Measurements from ENCODE around the gene JAKMIP2.
"Not testable (repeated sequence)": the region's sequence is repeated elsewhere in the genome, so short reads cannot be mapped to it uniquely, and the experiment has no call there.

JAKMIP2 gene

DNA sequence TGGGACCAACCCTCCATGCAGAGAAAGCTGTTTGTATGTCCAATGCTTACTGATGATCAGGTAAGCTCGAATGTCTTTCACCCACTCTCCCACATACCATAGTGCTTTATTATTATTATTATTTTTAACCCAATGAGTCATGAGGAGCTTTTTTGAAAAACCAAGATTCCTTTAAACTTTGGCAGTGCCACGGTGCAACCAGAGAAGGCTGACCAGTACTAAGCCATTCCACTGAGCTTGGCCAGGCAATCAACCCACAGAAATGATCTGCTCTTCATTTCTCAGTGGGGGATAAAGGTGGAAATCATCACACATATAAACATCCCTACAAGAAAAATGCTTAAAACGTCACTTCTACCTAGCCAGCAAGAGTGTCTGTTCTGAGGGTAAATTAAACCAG lies 35.5 kb downstream of the JAKMIP2 start:
- no peak for DNase-seq (ENCODE audit: low read depth)

DNA sequence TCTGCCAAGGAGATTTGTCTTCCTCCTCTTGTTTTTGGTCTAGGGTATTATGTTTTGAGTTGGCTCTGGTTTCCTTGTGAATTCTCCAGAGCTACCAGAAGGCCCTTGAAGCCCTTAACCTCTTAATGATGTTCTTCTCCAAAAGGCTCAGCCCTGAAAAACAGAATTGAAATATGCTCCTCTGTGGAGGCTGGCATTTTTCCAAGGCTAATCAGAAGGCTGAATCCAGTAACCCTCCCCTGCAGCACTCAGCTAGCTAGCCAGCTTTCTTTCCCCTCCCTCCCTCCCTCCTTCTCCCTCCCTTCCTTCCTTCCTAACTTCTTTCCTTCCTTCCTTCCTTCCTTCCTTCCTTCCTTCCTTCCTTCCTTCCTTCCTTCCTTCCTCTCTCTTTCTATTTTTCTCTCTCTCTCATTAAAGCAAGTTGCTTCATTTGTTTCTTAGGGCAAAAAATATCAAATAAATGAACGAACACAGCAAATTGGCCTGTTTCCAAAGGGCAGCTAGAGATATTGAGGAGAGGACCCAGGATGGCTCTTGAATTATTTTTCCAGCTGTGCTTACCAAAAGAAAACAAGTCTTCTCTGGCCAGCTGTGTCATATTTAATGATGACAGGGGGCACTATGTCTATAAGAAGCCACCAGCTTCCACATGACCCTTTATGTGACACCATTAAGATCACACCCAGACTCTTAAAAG lies 38.7 kb downstream of the JAKMIP2 start:
- DNase-seq (ENCODE audit: low read depth) = no peak

DNA sequence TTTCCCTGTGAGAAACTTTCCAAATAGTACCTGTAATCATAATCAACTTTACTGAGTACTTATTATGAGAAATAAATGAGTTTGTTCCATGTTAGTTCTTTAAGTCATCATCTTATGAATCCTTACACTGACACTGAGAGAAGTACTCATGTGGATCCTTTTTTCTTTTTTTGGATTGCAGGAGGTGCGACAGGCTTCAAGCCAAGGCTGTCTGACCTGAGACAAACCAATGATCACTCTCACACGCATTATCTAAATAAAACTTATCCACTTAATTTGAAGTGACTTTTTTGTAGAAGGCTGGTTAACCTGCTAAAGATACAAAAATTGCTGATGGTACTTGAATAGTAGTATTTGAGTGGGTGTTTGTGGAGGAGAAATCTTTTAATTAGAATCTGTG lies 39.5 kb downstream of the JAKMIP2 start:
- DNase-seq (ENCODE audit: low read depth) = no peak

DNA sequence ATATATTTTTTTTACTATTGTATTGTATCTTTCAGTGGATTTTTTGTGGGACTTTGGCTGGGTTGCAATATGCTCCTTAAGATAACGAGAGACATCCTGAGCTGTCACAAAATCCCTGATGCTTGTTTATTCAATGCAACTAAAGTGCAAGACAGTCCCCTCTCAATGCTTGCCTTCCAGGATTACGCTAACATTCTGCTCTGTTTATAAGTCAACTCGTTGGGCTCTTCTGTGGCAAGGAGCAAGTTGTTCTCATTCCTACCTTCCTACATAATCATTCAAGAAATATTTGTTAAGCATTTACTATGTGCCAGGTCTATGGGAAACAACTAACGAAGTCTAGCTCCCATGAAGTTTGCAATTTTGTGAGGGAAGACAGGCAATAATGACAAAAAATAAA lies 40.4 kb downstream of the JAKMIP2 start:
- no peak for DNase-seq (ENCODE audit: low read depth)

DNA sequence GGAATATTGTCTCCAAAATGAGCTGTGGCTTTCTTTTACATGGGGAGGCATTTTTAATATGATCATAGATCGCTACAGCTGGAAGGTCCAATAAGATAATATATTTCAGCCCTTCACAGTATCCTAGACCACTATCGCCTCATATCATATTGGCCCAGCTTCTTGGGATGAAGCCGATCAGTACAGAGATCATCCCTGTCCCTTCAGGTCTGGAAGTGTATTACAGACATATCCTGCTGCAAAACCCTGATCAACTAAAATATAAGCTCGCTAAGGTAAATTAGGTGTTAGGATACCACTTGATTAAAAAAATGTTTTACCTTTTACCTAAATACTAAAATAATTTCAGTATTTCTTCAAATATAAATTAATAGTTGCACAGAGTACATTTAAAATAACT lies 41.7 kb downstream of the JAKMIP2 start:
- DNase-seq (ENCODE audit: low read depth) = no peak

DNA sequence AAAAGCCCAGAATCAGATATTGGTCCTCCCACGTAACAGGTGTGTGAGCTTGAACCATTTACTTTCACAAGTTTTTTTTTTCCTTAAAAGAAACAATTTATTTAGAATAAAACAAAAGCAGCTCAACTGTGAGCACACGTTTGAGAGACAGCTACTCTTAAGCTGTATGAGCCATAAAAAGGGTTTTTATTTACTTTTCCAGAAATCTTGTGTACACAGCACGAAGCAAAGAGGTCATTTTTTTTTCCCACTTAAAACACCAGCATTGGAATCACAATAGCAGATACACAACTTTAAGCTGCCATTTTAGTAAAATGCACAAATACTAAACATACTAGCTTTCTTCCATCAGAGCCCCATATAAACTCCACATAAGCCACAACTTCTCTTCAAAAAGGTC lies 44.6 kb downstream of the JAKMIP2 start:
- no peak for DNase-seq (ENCODE audit: low read depth)

DNA sequence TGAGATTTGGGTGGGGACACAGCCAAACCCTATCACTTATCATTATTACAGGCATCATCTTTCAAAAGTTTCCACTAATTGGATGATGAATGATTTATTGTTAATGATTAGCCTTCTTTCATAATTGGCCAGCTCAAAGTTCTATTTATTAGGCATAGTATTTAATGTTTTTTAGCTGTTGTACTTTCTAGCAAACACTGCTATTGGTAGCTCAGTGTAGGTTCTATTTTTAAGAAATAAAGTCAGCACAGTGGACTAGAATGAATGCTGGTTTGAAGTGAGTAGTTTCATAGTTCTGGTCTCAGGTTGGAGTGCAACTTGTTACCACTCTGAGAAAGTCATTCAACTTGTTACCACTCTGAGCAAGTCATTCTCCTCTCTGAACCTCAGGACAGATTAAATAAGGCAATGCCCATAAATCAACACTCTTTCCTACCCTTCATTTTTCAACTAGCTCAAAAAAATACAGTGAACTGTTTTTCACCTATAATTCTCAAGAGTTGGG lies 46.9 kb downstream of the JAKMIP2 start:
- no peak for DNase-seq (ENCODE audit: low read depth)

DNA sequence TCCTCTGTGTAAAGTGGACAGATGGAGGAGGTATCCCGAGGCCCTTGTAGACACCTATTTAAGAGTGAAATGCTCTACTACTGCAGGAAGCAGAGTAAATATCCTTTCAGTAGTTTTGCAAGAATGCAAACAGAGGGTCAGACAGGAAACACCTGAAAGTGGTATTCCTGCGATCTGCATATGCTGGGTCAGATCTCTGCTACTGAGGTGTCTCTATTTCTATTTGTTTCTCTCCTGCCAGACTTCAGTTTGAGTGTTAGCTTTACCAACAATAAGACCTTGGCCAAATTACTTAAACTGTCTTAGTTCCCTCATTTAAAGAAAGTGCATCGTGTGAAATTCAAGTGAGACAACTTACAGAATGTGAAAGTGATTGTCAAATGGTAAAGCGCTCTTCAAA lies 47.6 kb downstream of the JAKMIP2 start:
- no peak for DNase-seq (ENCODE audit: low read depth)

DNA sequence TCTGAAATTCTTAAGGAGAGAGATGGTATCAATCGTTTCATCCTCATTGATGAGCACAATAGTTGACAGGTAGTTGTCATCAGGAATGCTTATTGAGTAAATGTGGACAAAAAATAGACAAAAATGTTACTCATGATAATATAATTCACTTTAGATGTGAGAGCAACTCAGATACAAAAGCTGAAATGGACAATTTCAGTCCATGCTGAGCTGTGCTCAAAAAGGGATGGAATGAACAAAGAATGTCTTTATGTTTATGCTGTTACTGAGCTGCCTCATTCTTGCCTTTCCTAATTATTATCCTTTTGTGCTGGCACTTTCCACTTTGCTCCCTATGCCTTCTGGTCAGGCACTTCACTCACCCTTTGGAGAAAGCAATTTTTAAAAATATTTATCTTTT lies 49.5 kb downstream of the JAKMIP2 start:
- DNase-seq (ENCODE audit: low read depth) = no peak

DNA sequence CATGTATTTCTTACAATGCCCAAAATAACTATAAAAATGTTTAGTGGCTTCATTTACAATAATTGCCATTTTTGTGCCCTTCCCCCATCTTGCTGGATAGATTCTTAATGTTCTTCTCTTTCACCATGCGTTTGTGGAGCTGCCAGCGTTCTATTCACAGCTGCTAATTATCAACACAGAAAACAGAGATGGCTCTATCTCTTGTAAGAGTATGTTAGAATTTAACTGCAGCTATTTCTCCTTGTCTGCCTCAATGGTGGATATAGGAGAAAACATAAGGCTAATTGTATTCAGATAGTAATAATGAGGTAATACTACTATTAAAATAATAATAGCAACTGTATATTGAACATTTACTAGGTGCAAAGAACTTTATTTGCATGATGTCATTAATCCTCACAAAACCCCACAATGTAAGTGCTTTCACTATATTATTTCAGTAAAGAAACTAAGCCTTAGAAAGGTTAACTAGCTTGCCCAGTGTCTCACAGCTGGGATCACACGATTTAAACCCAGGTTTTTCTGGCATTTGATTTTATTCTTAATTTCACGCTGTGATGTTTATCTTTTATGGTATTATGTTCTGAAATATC lies 50.1 kb downstream of the JAKMIP2 start:
- no peak for DNase-seq (ENCODE audit: low read depth)

DNA sequence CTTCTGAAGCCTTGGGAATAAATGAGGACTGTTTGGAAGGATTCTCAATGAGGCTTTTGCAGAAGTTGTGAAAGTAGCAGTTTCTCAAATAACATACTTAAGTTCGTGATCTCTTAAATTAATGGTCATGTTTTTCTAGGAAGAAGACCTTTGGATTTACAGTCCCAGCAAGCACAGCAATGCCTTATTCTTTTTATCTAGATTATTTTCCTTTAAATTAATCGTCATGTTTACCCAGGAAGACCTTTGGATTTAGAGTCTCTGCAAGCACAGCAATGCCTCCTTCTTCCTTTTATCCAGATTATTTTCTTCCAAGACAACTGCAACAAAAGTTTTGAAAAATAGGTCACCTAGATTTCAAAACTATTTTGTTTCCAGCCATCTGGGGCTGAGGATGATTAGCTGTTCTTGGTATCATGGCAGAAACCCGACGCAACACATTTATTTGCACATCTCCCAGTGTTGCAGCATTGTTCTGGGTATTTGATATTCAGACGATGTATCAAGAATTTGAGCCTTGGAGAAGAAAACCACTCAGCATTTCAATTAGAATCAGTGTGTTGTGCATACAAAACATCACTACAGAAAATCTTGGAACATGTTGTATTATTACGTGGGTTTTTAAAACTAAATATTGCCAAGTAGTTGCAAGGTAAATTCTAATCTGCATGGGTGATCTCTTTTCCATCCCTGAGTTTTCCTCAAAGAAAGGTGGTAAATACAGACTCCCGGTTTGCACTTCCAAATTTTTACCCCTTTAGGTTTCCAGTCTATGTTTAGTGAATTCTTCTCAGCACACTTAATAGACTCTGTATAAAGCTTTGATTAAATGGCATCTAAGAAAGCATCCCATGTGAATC lies 50.9 kb downstream of the JAKMIP2 start:
- DNase-seq (ENCODE audit: low read depth) = no peak

DNA sequence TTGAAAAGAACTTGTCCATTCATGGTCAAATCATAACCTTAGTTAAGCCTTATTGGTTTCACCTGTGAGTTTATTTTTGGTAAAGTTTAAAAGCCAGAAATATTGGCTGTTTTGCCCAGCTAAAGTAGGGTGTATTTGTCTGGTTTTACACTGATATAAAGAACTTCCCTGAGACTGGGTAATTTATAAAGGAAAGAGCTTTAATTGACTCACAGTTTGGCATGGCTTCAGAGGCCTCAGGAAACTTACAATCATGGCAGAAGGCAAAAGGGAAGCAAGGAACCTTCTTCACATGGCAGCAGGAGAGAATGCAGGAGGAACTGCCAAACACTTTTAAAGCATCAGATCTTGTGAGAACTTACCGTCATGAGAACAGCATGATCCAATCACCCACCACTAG lies 55.3 kb downstream of the JAKMIP2 start:
- DNase-seq (ENCODE audit: low read depth) = no peak

DNA sequence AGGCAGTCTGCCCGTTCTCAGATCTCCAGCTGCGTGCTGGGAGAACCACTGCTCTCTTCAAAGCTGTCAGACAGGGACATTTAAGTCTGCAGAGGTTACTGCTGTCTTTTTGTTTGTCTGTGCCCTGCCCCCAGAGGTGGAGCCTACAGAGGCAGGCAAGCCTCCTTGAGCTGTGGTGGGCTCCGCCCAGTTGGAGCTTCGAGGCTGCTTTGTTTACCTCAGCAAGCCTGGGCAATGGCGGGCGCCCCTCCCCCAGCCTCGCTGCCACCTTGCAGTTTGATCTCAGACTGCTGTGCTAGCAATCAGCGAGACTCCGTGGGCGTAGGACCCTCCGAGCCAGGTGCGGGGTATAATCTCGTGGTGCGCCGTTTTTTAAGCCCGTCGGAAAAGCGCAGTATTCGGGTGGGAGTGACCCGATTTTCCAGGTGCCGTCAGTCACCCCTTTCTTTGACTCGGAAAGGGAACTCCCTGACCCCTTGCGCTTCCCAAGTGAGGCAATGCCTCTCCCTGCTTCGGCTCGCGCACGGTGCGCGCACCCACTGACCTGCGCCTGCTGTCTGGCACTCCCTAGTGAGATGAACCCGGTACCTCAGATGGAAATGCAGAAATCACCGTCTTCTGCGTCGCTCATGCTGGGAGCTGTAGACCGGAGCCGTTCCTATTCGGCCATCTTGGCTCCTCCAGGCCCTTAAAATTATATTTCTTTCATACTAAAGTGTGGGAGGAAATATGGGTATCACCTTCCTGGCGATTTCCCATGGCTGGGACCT lies 61.2 kb downstream of the JAKMIP2 start:
- not testable (repeated sequence) for DNase-seq (ENCODE audit: low read depth)

DNA sequence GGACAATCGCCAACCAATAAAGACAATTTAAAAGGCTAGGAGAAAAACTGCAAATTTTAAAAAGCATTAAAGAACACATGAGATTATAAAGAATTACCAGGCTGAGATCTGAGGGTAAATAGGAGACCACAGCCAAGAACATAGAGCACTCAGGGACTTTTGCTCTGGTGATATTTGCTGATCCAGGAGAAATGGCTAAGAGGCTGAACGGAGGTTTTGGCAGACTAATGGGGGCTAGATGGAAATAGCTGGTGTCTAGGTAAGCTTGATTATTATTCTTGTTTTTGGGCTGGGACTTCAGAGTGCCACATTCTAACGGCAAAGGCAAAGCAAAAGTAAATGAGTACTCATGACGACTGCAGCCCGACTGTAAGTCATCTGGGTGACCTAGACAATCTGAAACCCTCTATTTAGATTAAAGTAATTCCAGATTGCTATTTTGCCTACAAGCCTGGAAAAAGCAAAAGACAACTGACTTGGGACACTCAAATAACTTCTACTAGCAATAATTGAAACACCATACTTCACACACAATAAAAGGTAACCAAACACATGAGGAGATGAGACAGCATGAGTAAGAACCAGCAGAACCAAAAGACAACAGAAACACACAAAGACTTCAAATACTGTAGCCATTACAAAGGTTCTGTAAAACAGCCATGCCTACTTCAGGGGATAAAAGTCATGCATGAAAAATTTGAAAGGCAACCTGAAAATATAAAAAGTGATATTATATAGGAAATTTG lies 68.8 kb downstream of the JAKMIP2 start:
- DNase-seq (ENCODE audit: low read depth) = no peak

DNA sequence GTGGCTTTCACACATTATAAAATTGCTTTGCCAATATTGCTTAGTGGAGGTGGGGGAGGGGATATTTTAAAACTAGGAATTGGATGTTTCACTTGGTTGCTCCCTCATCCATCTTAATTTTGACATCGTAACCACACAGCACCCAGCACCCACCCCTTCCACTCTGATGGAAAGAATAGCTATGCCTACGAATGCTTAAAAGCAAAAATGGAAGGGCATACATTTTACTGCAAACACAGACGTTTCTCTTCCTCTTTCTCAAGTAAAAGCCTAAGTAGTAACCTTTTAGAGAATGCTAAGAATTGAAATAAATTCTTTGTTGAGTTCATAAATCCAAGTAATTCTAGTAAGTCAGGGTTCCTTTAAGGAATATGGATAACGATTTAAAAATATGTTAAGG lies 69.9 kb downstream of the JAKMIP2 start:
- no peak for DNase-seq (ENCODE audit: low read depth)

DNA sequence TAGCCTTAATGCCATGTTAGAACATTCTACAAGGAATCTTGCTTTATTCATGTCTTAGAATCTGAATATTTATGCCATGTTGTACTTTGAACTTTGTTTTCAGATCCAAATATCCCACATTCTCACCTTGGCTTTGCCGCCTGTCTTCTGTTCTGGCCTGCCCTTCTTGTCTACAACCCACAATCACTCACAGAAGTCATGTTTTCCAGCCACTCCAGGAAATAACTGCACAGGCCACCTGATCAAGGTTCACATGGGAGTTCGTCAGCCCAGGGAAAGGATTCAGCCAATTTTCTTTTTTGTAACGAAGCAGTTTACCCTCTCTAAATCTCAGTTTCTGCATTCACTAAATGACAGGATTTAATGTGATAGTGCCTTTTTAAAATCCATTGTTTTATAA lies 70.5 kb downstream of the JAKMIP2 start:
- DNase-seq (ENCODE audit: low read depth) = no peak

DNA sequence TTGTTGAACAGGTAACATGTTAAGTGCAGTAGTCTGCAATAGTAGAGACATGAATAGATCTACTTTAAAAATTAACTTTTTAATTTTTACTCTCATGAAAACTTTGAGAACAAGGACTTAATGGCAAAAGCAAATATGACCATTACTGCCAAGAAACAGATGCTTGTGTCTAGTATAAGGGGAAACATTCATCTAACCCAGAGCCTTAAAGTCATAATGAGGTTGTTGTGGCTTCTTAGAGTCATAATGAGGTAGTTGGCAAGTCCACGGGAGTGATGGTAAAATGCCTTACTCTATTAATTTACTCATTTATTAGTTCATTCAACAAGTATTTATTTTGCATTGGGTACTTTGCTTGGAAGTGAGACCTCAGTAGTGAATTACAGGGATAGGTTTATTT lies 71.5 kb downstream of the JAKMIP2 start:
- DNase-seq (ENCODE audit: low read depth) = no peak

DNA sequence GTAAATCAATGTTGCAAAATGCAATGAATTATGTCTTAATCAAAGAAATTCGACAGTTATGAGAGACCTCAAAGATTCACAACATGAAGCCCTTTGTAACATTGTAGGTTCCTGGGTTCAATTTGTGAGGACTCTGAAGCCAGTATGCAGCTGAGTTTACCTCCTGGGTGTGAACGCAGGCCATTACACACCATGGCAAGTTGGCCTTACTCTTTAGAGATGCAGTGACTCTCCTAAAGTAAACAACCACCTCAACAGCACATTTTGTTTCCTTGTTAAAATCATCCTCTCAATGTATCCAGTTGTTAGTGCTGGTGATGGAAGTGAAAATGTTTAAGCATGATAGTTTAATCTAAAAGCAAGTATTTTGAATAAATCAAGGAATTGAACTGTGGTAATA lies 73.8 kb downstream of the JAKMIP2 start:
- DNase-seq (ENCODE audit: low read depth) = no peak

DNA sequence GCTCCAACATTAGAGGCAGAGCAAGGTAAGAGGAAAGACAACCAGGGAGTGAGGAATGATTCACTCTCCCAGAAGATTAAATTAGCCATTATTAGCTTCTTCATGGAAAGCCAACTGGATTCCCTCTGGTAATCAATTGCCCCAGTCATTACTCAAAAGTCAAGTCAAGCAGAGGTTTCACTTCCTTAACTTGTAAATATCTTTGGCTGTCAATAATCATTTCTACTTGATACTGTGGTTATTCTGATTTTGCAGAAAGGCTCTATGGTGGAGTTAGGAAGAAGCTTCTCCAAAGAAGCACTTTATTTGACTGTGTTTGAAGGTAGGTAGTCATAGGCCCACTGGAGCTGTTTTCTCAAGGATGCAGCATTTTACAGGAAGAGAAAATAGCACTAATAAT lies 78.0 kb downstream of the JAKMIP2 start:
- DNase-seq (ENCODE audit: low read depth) = no peak

DNA sequence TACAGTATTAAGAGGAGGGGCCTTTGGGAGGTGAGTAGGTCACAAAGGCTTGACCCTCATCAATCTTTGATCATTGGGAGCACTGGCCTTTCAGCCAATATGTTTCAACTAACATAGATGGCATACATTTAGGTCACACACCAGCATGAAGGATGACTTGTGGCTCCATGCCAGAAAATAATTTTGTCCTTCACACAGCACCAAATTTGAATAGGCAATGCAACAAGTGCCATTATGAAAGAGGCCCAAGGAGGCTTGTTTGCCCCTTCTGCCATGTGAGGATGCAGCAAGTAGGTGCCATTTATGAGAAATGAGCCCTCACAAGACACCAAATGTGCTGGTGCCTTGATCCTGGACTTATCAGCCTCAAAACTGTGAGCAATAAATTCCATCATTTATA lies 81.1 kb downstream of the JAKMIP2 start:
- no peak for DNase-seq (ENCODE audit: low read depth)

DNA sequence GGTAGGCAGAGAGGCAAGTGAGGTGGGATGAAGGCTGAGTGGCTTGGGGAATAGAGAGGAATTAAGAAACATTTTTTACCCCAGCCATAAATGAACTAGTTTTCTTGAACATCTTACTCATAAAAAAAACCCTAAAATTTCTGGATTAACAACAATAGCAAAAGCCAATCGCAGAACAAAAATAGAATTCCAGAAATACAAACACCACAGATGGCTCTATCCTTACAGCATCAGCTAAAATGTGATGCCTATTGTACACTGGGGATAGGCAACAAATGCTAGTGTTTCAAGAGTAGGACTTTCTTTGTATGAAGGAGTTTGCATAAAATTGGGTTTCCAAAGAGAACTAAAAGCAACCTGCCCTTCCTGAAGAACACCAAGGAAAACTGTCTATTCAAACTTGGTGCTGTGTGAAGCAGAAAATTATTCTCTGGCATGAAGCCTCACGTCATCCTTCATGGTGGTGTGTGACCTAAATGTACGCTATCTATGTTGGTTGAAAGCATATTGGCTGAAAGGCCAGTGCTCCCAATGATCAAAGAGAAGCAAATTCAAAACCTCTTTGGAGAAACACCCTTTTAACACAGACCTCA lies 82.9 kb downstream of the JAKMIP2 start:
- DNase-seq (ENCODE audit: low read depth) = no peak

All from GM04503 (cell line).